Large intestine (tissue), 3 donors: ENCODE results near the gene RAB21. TPM values are rescaled to one million over a fixed set of nuclear protein-coding genes. Genes with fewer than 3 reads are reported as not detected.

Source experiments
- DNase-seq, 2 donors: peaks; one replicate each; pipeline versions ENCODE4 v3.0.0 to v3.0.0-alpha.2; 2013
- H3K27ac ChIP-seq: one replicate; pipeline ENCODE4 v1.5.1; 2013; ENCODE audit warnings: low read length
- H3K27me3 ChIP-seq: 2 replicates; pipeline ENCODE4 v1.6.1; 2013; ENCODE audit warnings: low read length; ENCODE audit not compliant: control insufficient read depth, insufficient read depth
- H3K36me3 ChIP-seq: 2 replicates; pipeline ENCODE4 v1.6.1; 2013; ENCODE audit warnings: low read length; ENCODE audit not compliant: control insufficient read depth, insufficient read depth
- H3K4me1 ChIP-seq: one replicate; pipeline ENCODE4 v1.6.1; 2013; ENCODE audit warnings: low read length; ENCODE audit not compliant: control insufficient read depth, insufficient read depth
- H3K4me3 ChIP-seq: one replicate; pipeline ENCODE4 v1.5.1; 2013; ENCODE audit warnings: low read length
- H3K9me3 ChIP-seq: one replicate; pipeline ENCODE4 v1.6.1; 2013; ENCODE audit warnings: mild to moderate bottlenecking, low read depth, low read length, moderate library complexity; ENCODE audit not compliant: control insufficient read depth
- WGBS: methylation state at CpG from one replicate; pipeline ENCODE4 v1.1.5; 2013; ENCODE audit warnings: low lambda C conversion rate; ENCODE audit not compliant: insufficient coverage; 5-methylcytosine and 5-hydroxymethylcytosine counted together
- polyA plus RNA-seq: library from polyadenylated mRNA; unstranded; fragments of 120-200 nt; gene quantifications from one replicate; pipeline ENCODE4 v1.2.1, GENCODE V29; 2013

Gene RAB21
- polyA plus RNA-seq, 1 donor: 53.1 TPM

GRCh38 chr12:71838676-71839075 lies 84.0 kb downstream of the RAB21 start:
- Histone ChIP-seq H3K4me1 (peaks cover 14% of the 10 kb centered on the region), H3K9me3 (no peaks in the 10 kb centered on the region), H3K4me3 (peak overlapping the region; percentile 77), H3K36me3 (no peaks in the 10 kb centered on the region), H3K27ac (peak overlapping the region; percentile 95), H3K27me3 (no peaks in the 10 kb centered on the region)
- DNase-seq: peak; percentile 61 to 76
- WGBS: no CpG with 5 or more reads among the region's 6 CpGs

GRCh38 chr12:71840231-71840847 lies 85.7 kb downstream of the RAB21 start:
- 0% methylated on average over 1 of the region's 20 CpGs for WGBS
- peak overlapping the region; percentile 77 for H3K4me3 ChIP-seq
- no peaks in the 10 kb centered on the region for H3K27me3 ChIP-seq
- DNase-seq: peak; percentile 16 to 72
- H3K27ac ChIP-seq: peak overlapping the region; percentile 95
- H3K36me3 ChIP-seq: no peaks in the 10 kb centered on the region
- peaks cover 17% of the 10 kb centered on the region for H3K4me1 ChIP-seq
- no peaks in the 10 kb centered on the region for H3K9me3 ChIP-seq

- no peak overlapping the region for H3K27ac ChIP-seq
- peaks cover 7% of the 10 kb centered on the region for H3K36me3 ChIP-seq
- no peaks in the 10 kb centered on the region for H3K27me3 ChIP-seq
- peaks cover 9% of the 10 kb centered on the region for H3K4me1 ChIP-seq
- DNase-seq: peak in 1 of 2 donors; percentile 31
- no CpG with 5 or more reads among the region's 3 CpGs for WGBS
- H3K9me3 ChIP-seq: peaks cover 11% of the 10 kb centered on the region
- H3K4me3 ChIP-seq: no peak overlapping the region
These were observed 91.8 kb downstream of the RAB21 start for GRCh38 chr12:71846322-71846940.

- no peaks in the 10 kb centered on the region for H3K27me3 ChIP-seq
- H3K9me3 ChIP-seq: peaks cover 13% of the 10 kb centered on the region
- no peak for DNase-seq
- H3K27ac ChIP-seq: no peak overlapping the region
- H3K4me3 ChIP-seq: no peak overlapping the region
- H3K4me1 ChIP-seq: peaks cover 8% of the 10 kb centered on the region
- H3K36me3 ChIP-seq: peaks cover 7% of the 10 kb centered on the region
These were observed 93.5 kb downstream of the RAB21 start for GRCh38 chr12:71848212-71848611.

GRCh38 chr12:71849109-71849851 lies 94.6 kb downstream of the RAB21 start:
- DNase-seq: no peak
- WGBS: 100% methylated on average over 3 of the region's 8 CpGs
- Histone ChIP-seq H3K27ac (no peak overlapping the region), H3K4me1 (no peaks in the 10 kb centered on the region), H3K9me3 (peaks cover 13% of the 10 kb centered on the region), H3K27me3 (no peaks in the 10 kb centered on the region), H3K4me3 (no peak overlapping the region), H3K36me3 (peaks cover 7% of the 10 kb centered on the region)

Other genes starting within 250 kb of the RAB21 start
- gene ZFC3H1, start 91.0 kb upstream of the RAB21 start, polyA plus RNA-seq: 86.3 TPM
- gene THAP2, start 90.6 kb upstream of the RAB21 start, polyA plus RNA-seq: 9.4 TPM
- 19.5 TPM for gene TMEM19, start 68.8 kb upstream of the RAB21 start, polyA plus RNA-seq
- gene TBC1D15, start 84.9 kb downstream of the RAB21 start, polyA plus RNA-seq: 48.7 TPM
- 0.04 TPM for gene TPH2, start 184.0 kb downstream of the RAB21 start, polyA plus RNA-seq